Vagina (tissue), 2 donors: Measurements from ENCODE around the gene KISS1R.

Experiments used
- POLR2A ChIP-seq, 2 donors: fragments of 450-650 bp; IDR thresholded peaks; one replicate each; pipeline ENCODE4 v1.6.1; 2017; ENCODE audit warnings: antibody characterized with exemption in 2 of 2, mild to moderate bottlenecking in 2 of 2, moderate library complexity in 2 of 2
- POLR2AphosphoS5 ChIP-seq, 2 donors: sonication (generic); formaldehyde crosslinking; IDR thresholded peaks; one replicate each; pipeline ENCODE4 v1.9.0; 2017; ENCODE audit warnings: antibody characterized with exemption in 2 of 2, mild to moderate bottlenecking in 2 of 2, low read depth in 1 of 2; ENCODE audit not compliant: insufficient read depth in 1 of 2
- TF ChIP-seq, protein P1 (sequence below), 3 experiments: fragments of 450-650 bp in 2 of 3; fragments of 200-600 bp in 1 of 3; sonication (generic) in 1 of 3; IDR thresholded peaks; one replicate each; pipeline ENCODE4 v1.5.1; 2017 to 2019; ENCODE audit warnings: antibody characterized with exemption in 3 of 3, mild to moderate bottlenecking in 2 of 3, moderate library complexity in 2 of 3

DNA sequence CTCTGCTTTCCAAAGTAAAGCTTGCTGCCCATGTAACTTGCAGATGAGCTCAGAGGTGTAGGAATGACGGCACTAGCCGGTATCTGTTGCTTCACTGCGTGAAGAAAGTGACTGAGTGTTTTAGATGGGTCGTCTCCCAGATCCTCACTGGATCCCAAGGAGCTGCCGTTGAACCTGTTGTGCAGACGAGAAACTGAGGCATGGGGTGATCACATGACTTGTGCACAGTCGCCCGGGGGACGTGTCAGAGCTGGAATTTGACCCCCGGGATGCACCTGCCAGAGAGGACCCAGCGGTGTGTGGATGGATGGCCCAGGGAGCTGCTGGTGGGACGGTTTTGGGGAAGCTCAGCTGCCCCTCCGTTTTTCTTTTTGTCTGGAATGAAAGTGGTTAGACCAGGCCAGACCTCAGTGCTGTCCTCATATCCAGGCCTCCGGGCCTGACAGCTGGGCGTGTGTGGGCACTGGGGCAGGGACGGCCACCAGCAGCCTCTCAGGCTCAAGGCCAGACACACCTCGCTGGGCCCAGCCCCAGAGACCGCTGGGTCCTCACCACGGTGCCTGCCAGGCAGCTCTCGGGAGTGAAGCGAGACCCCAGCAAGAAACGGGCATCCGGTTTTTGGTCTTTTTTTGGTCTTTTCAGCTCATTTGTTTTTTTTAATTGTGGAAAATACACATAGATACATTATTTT is 21.2 kb downstream of the KISS1R start:
- TF ChIP-seq, protein P1, sequence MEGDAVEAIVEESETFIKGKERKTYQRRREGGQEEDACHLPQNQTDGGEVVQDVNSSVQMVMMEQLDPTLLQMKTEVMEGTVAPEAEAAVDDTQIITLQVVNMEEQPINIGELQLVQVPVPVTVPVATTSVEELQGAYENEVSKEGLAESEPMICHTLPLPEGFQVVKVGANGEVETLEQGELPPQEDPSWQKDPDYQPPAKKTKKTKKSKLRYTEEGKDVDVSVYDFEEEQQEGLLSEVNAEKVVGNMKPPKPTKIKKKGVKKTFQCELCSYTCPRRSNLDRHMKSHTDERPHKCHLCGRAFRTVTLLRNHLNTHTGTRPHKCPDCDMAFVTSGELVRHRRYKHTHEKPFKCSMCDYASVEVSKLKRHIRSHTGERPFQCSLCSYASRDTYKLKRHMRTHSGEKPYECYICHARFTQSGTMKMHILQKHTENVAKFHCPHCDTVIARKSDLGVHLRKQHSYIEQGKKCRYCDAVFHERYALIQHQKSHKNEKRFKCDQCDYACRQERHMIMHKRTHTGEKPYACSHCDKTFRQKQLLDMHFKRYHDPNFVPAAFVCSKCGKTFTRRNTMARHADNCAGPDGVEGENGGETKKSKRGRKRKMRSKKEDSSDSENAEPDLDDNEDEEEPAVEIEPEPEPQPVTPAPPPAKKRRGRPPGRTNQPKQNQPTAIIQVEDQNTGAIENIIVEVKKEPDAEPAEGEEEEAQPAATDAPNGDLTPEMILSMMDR (IDR thresholded peaks at IDR 0.05), result no peak
- TF ChIP-seq POLR2A (IDR thresholded peaks at IDR 0.05), result no peak
- TF ChIP-seq POLR2AphosphoS5 (IDR thresholded peaks at IDR 0.05; ENCODE audit: insufficient read depth in 1 of 2, low read depth in 1 of 2), result no peak
